ENCODE measurements around the gene LDLRAD3.

DNA sequence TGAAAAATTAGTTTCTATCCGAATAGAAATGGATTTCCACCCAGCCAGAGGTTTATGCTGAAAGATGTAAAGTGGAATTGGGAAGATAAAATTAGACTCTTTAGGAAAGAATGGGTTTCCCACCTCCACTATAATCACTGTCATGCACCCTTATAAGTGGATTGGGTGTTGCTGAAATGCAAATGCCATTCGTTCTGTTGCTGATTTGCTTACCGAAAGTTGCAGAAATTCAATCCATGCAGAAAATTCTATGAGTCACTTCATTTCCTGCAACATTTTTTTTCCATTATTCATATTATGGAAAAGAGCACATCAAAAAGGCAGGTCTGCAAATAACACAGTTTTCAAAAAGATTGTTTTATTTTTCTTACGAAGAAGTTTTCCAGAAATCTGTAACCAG is 65.6 kb downstream of the LDLRAD3 start:
- TF ChIP-seq CTCF (IDR thresholded peaks at IDR 0.05) (no peak), POLR2A (IDR thresholded peaks at IDR 0.05) (no peak), EP300 (IDR thresholded peaks at IDR 0.05) (no peak)

Data from suprapubic skin (tissue), 3 donors.